ENCODE measurements around the gene FMN1.

The FMN1 gene

DNA sequence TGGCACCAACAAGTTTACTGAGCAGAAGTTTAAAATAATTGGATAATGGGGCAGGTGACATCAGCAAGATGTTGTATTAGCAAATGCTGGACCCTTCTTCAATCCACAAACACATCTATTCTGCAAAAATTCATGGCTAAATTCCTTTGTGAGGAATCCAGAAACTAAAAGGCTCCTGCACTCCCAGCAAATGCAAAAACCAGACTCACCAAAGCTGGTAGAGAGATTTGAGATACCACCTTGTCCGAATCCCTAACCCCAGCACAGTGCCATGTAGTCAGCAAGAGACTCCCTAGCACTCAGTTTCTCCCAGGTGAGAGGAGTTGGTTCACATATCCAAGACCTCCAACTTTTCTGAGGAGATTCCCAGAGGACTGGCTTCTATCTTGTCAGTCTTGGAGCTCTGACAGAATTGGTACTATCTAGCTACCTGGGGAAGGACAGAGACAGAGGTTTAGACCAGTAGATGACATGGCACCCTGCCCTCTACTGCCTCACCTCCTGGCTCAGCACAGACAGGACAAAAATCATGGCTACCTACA lies 454.9 kb downstream of the FMN1 start:
- no peak for DNase-seq

GRCh38 chr15:32738666-32739065 lies 455.8 kb downstream of the FMN1 start:
- DNase-seq: no peak

DNA sequence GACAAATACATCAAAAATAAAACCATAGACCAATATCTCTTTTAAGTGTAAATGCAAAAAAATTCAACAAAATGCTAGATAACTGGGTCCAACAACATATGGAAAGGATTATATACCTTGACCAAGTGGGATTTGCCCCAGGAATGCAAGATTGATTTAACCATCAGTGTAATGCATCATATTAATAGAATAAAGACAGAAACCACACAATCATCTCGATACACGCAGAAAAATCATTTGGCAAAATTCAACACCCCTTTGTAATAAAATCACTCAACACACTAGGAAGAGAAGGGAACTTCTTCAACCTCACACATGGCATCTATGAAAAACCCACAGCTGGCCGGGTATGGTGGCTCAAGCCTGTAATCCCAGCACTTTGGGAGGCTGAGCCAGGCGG lies 457.2 kb downstream of the FMN1 start:
- DNase-seq: no peak

DNA sequence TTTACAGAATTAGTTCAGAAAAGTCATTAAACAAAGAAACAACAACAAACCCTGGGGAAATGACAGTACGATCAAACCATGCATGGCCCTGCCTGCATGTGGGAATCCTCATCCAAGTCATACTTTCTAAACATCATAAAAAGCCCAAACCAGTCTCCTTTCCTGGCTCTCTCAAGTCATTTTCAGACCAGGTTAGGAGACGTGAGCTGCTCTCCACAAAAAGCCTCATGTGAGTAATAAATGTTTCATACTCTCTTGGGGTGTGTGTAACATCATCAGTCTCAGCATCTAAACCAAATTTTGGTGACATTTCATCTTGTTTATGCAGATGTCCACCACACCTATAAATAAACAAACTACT lies 457.8 kb downstream of the FMN1 start:
- no peak for DNase-seq

DNA sequence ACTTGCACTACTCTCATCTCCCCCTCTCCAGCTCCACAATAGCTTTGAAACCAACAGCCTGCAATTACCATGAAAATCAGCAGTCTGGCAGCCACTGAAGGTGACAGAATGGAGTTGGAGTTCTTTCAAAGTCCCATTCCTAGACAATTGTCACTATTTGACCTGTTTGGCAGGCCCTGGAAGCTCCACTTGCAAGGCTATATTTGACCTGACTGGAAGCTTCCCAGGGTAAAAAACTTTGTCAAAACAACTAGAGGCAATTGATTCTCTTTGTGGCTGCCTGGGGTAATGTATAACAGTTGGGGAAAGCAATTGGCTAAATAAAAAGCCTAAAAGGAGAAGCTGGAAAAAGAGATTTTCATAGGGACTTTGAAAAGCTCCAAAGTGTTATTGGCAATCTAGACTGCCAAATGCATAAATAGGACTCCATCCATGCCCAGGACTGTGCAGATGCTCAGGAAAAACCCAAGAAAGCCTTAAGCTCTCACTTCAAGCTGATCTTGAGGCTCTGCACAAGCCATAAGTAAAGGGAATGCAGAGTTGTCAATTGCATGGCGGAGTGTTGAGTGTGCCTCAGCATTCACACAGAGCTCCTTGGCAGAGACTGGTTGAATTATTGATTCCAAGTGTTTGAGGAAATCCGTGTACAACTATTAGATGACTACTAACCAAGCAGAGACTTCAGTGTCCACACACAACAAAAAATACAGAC lies 458.4 kb downstream of the FMN1 start:
- no peak for DNase-seq

DNA sequence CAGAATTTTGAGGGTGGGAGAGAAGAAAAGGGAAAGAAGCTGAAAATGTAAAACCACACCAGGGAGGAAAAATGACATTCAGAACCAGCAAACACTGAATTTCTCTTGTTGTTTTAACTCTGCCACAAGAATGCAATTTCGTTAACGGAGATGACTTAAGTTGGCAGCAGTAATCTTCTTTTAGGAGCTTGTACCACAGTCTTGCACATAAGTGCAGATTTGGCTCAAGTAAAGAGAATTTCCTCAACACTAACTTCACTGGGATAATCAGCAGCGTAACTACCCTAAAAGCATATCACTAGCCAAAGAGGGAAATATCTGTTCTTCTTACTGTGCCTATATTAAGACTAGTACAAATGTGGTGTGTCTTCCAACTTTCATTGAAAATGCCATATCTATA lies 461.2 kb downstream of the FMN1 start:
- no peak for DNase-seq

DNA sequence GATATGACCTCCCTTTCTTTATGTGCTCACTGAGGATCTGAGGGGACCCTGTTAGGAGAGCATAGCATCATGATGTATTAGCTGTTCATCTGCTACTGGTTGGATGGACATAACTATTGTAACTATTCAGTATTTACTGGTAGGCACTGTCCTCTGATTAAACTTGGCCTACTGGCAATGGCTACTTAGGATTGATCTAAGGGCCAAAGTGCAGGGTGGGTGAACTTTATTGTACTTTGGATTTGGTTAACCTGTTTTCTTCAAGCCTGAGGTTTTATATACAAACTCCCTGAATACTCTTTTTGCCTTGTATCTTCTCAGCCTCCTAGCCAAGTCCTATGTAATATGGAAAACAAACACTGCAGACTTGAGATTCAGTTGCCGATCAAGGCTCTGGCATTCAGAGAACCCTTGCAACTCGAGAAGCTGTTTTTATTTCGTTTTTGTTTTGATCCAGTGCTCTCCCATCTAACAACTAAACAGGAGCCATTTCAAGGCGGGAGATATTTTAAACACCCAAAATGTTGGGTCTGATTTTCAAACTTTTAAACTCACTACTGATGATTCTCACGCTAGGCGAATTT lies 461.8 kb downstream of the FMN1 start:
- no peak for DNase-seq

DNA sequence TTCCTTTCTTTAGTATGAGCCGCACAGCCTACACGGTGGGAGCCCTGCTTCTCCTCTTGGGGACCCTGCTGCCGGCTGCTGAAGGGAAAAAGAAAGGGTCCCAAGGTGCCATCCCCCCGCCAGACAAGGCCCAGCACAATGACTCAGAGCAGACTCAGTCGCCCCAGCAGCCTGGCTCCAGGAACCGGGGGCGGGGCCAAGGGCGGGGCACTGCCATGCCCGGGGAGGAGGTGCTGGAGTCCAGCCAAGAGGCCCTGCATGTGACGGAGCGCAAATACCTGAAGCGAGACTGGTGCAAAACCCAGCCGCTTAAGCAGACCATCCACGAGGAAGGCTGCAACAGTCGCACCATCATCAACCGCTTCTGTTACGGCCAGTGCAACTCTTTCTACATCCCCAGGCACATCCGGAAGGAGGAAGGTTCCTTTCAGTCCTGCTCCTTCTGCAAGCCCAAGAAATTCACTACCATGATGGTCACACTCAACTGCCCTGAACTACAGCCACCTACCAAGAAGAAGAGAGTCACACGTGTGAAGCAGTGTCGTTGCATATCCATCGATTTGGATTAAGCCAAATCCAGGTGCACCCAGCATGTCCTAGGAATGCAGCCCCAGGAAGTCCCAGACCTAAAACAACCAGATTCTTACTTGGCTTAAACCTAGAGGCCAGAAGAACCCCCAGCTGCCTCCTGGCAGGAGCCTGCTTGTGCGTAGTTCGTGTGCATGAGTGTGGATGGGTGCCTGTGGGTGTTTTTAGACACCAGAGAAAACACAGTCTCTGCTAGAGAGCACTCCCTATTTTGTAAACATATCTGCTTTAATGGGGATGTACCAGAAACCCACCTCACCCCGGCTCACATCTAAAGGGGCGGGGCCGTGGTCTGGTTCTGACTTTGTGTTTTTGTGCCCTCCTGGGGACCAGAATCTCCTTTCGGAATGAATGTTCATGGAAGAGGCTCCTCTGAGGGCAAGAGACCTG lies 463.5 kb downstream of the FMN1 start:
- DNase-seq: no peak

- no peak for DNase-seq
Observed at GRCh38 chr15:32729700-32730395, 464.7 kb downstream of the FMN1 start.

GRCh38 chr15:32723171-32723948 lies 471.2 kb downstream of the FMN1 start:
- DNase-seq: no peak

DNA sequence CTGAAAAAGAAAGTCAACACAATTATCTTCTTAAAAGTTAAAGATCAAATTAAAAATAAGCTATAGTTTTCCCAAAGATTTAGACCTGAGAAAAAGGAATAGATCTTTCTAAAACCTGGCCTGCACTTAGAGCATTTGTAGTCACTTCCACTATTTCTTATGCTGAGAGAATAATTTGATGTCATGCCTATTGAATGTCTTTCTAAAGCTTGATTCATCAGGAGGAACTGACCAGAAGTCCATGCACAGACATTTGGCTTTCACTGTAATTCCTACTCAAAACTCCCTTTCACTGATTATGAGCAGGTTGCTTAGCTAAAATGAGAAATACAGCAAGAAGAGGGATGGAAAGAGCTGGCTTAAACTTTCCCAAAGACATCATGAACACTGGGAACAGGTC lies 472.4 kb downstream of the FMN1 start:
- no peak for DNase-seq

DNA sequence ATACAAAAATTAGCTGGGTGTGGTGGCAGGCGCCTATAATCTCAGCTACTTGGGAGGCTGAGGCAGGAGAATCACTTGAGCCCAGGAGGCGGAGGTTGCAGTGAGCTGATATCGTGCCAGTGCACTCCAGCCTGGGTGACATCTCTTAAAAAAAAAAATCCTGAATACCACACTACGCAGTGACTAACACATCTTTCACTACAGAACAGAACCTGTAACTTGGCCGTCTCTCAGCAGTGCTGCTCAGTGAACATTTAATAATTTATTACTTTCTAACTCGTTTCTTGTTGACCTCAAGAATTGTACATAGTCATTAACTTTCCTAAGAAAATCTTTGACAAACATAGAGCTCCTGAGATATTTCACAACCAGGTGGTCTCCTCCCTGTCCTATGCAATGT lies 472.9 kb downstream of the FMN1 start:
- no peak for DNase-seq

- DNase-seq: no peak
Observed at GRCh38 chr15:32718821-32719716, 475.4 kb downstream of the FMN1 start.

DNA sequence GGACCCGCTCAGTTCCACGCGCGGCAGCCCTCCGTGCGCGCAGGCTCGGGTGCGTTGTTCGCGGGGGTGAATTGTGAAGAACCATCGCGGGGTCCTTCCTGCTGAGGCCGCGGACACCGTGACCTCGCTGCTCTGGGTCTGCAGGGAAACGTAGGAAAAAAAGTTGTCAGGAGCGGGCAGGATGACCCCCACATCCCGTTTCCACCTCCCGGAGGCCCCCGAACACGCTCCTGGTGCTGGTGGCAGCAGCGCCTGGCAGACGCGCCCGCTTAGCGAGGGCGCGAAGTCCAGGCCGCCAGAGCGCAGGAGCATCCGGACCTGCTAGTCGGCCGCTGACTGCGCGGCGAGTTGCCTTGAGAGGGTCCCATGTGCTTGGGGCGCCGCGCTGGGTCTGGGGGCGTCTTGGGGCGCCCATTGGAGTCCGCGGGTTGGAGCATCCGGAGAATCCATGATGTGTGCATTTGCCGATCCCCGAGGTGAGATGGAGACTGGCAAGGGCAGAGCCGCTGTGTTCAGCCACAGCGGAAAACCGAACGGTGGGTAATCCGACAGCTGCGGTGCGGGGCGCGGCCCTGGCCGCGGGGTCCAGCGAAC lies 476.2 kb downstream of the FMN1 start:
- no peak for DNase-seq

- DNase-seq: no peak
Observed at GRCh38 chr15:32717426-32718226, 476.9 kb downstream of the FMN1 start, which contains the start of gene GREM1. GREM1 (plus strand) TSS chr15:32718004; CDS start chr15:32730691, 12,687 bp downstream.

DNA sequence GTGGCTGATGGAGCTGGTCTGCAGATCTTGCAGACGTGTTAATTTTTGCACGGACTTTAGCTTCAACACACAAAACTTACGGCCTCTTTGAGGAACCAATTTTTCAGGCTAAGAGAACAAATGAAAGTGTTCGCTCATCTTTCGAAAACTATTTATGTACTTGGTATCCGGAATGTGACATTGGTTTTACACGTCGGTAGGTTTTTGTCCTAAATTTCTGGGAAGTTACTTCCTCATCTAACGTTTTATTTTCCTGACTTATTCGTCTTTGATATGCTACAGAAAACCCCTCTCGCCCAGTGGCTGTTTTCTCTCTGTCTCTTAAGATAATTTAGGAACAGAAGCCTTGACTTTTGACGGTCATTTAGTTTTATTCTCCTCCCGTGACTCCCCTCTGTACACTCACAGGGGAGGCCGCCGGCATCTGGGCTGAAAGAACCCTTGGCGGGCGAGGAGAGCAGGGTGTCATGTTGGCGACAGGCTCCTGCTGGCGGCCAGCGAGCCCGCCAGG lies 477.5 kb downstream of the FMN1 start:
- DNase-seq: no peak

- no peak for DNase-seq
Observed at GRCh38 chr15:32716216-32716914, 478.1 kb downstream of the FMN1 start.
